Measurements from ENCODE around the gene RALGAPA2.

The RALGAPA2 gene

GRCh38 chr20:20497242-20497978 is 215.0 kb downstream of the RALGAPA2 start:
- Histone ChIP-seq H3K36me3 (ENCODE audit: insufficient read depth, low read length) (peaks cover 19% of the 10 kb centered on the region), H2AFZ (ENCODE audit: low read depth, low read length) (no peak overlapping the region)

DNA sequence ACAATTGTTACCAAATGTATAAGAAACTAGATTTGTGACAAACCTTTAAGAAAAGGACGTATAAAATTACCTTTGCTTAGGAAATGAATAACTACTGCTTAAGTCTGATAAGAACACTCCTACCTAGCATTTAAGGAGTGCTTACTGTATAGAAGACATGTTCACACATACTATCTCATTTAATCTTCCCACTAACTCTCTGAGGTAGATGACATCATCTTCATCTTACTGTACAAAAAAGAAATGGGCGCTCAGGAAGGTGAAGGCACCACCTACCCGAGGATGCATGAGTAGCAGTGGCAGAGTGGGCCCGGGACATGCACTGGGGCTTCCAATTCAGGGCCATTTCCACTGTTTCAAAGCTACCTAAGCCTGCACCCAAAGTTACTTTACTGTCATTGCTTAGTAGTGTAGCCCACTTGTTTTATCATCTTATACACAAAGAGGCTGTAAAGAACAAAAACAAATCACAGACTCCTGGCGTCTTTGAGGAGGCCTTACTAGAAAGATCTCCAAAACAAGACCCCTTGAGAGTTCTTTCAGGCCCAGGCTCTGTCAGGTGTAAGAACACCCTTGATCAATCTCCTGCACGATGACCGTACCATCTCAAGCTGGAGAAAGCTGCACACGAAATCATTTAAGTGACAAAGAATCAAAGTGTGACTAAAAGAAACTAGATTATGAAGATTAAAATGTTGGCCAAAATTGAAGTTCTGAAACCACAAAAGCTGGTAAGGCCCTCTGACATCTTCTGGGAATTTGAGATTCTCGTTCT is 216.5 kb downstream of the RALGAPA2 start:
- Histone ChIP-seq H3K4me1 (ENCODE audit: insufficient read depth, low read length) (peaks cover 52% of the 10 kb centered on the region), H3K27me3 (ENCODE audit: insufficient read depth, low read length) (no peaks in the 10 kb centered on the region), H3K4me3 (ENCODE audit: low read length) (no peak overlapping the region), H3K36me3 (ENCODE audit: insufficient read depth, low read length) (peaks cover 6% of the 10 kb centered on the region), H3K9me3 (ENCODE audit: low read length) (no peaks in the 10 kb centered on the region), H2AFZ (ENCODE audit: low read depth, low read length) (no peak overlapping the region)

More at GRCh38 chr20:20497242-20497978, 215.0 kb downstream of the RALGAPA2 start:
- no peaks in the 10 kb centered on the region for H3K27me3 ChIP-seq (ENCODE audit: insufficient read depth, low read length)
- no peak overlapping the region for H3K4me3 ChIP-seq (ENCODE audit: low read length)
- H3K4me1 ChIP-seq (ENCODE audit: insufficient read depth, low read length): peaks cover 37% of the 10 kb centered on the region
- no peaks in the 10 kb centered on the region for H3K9me3 ChIP-seq (ENCODE audit: low read length)

- no peaks in the 10 kb centered on the region for H3K36me3 ChIP-seq (ENCODE audit: insufficient read depth, low read length)
- H2AFZ ChIP-seq (ENCODE audit: low read depth, low read length): no peak overlapping the region
- no peaks in the 10 kb centered on the region for H3K27me3 ChIP-seq (ENCODE audit: insufficient read depth, low read length)
- H3K4me1 ChIP-seq (ENCODE audit: insufficient read depth, low read length): peaks cover 66% of the 10 kb centered on the region
- no peak overlapping the region for H3K4me3 ChIP-seq (ENCODE audit: low read length)
- no peaks in the 10 kb centered on the region for H3K9me3 ChIP-seq (ENCODE audit: low read length)
These were observed 218.7 kb downstream of the RALGAPA2 start for GRCh38 chr20:20493701-20494100.

GRCh38 chr20:20492521-20493332 is 219.7 kb downstream of the RALGAPA2 start:
- Histone ChIP-seq H3K27me3 (ENCODE audit: insufficient read depth, low read length) (no peaks in the 10 kb centered on the region), H3K4me1 (ENCODE audit: insufficient read depth, low read length) (peaks cover 59% of the 10 kb centered on the region), H3K4me3 (ENCODE audit: low read length) (peak overlapping the region; percentile 13), H3K9me3 (ENCODE audit: low read length) (no peaks in the 10 kb centered on the region), H2AFZ (ENCODE audit: low read depth, low read length) (no peak overlapping the region), H3K36me3 (ENCODE audit: insufficient read depth, low read length) (no peaks in the 10 kb centered on the region)

- no peaks in the 10 kb centered on the region for H3K27me3 ChIP-seq (ENCODE audit: insufficient read depth, low read length)
- no peaks in the 10 kb centered on the region for H3K9me3 ChIP-seq (ENCODE audit: low read length)
- H2AFZ ChIP-seq (ENCODE audit: low read depth, low read length): no peak overlapping the region
- peaks cover 59% of the 10 kb centered on the region for H3K4me1 ChIP-seq (ENCODE audit: insufficient read depth, low read length)
- no peak overlapping the region for H3K4me3 ChIP-seq (ENCODE audit: low read length)
- no peaks in the 10 kb centered on the region for H3K36me3 ChIP-seq (ENCODE audit: insufficient read depth, low read length)
These were observed 220.6 kb downstream of the RALGAPA2 start for GRCh38 chr20:20491784-20492264.

- Histone ChIP-seq H3K4me1 (ENCODE audit: insufficient read depth, low read length) (peaks cover 59% of the 10 kb centered on the region), H3K4me3 (ENCODE audit: low read length) (no peak overlapping the region), H3K9me3 (ENCODE audit: low read length) (no peaks in the 10 kb centered on the region)
These were observed 221.2 kb downstream of the RALGAPA2 start for GRCh38 chr20:20491110-20491783.

DNA sequence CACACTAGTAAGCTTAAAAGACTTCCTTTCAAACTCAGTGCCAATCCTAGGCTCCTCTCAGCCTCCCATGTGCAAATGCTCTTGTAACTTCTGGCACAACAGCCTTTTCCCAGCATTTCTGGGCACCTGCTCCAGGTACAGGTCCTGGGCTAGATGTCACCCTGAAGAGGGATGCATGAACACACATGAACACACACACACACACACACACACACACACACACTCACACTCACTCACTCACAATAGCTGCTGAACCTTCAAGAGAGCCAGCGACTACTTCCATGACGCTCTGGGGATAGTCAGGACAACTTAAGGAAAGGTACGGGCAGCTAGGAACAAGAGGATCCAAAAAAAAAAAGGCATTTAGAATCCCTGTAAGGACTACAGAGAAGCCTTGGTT is 221.8 kb downstream of the RALGAPA2 start:
- H3K4me1 ChIP-seq (ENCODE audit: insufficient read depth, low read length): peaks cover 59% of the 10 kb centered on the region
- no peaks in the 10 kb centered on the region for H3K9me3 ChIP-seq (ENCODE audit: low read length)

More at GRCh38 chr20:20491110-20491783, 221.2 kb downstream of the RALGAPA2 start:
- no peak overlapping the region for H2AFZ ChIP-seq (ENCODE audit: low read depth, low read length)
- no peaks in the 10 kb centered on the region for H3K36me3 ChIP-seq (ENCODE audit: insufficient read depth, low read length)
- H3K27me3 ChIP-seq (ENCODE audit: insufficient read depth, low read length): no peaks in the 10 kb centered on the region

DNA sequence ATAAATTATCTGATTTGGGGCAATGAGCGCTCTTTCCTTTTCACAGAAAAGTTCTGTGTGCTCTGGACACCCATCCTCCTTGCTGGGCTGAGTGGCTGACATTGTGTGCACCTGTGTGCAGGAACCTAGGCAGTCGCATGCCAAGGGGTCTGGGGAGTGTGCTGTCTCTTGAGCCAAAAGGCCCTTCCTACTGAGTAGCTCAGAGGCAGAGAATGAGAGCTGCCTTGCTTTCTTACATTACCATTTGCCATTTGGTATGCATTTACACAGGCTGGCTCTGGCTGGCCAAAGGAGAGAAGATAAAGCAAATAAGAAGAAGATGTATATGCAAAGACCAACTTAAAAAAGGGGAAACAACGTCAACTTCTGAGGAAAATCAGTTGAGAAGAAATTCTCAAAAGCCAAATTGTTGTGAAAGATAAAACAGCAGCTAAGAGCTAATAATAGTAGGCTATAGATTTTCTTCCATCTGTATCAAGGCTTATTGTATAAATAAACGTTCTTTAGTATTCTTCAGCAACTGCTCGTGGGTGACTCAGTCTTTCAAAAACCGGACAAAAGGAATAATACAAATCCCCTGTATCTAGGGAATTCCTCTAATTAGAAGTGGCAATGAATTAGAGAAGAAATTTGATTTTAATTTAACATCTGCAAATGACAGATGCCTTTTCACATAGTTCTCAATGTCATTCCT is 222.6 kb downstream of the RALGAPA2 start:
- H3K4me3 ChIP-seq (ENCODE audit: low read length): no peak overlapping the region
- no peaks in the 10 kb centered on the region for H3K27me3 ChIP-seq (ENCODE audit: insufficient read depth, low read length)
- H3K9me3 ChIP-seq (ENCODE audit: low read length): no peaks in the 10 kb centered on the region
- H3K4me1 ChIP-seq (ENCODE audit: insufficient read depth, low read length): peaks cover 59% of the 10 kb centered on the region
- H3K36me3 ChIP-seq (ENCODE audit: insufficient read depth, low read length): no peaks in the 10 kb centered on the region
- H2AFZ ChIP-seq (ENCODE audit: low read depth, low read length): no peak overlapping the region

More for the DNA sequence above, 221.8 kb downstream of the RALGAPA2 start:
- Histone ChIP-seq H3K36me3 (ENCODE audit: insufficient read depth, low read length) (no peaks in the 10 kb centered on the region), H3K27me3 (ENCODE audit: insufficient read depth, low read length) (no peaks in the 10 kb centered on the region), H2AFZ (ENCODE audit: low read depth, low read length) (no peak overlapping the region), H3K4me3 (ENCODE audit: low read length) (no peak overlapping the region)

- Histone ChIP-seq H3K27me3 (ENCODE audit: insufficient read depth, low read length) (no peaks in the 10 kb centered on the region), H3K4me1 (ENCODE audit: insufficient read depth, low read length) (peaks cover 54% of the 10 kb centered on the region), H3K9me3 (ENCODE audit: low read length) (no peaks in the 10 kb centered on the region), H3K36me3 (ENCODE audit: insufficient read depth, low read length) (no peaks in the 10 kb centered on the region), H2AFZ (ENCODE audit: low read depth, low read length) (no peak overlapping the region), H3K4me3 (ENCODE audit: low read length) (no peak overlapping the region)
These were observed 223.4 kb downstream of the RALGAPA2 start for GRCh38 chr20:20489054-20489453.

DNA sequence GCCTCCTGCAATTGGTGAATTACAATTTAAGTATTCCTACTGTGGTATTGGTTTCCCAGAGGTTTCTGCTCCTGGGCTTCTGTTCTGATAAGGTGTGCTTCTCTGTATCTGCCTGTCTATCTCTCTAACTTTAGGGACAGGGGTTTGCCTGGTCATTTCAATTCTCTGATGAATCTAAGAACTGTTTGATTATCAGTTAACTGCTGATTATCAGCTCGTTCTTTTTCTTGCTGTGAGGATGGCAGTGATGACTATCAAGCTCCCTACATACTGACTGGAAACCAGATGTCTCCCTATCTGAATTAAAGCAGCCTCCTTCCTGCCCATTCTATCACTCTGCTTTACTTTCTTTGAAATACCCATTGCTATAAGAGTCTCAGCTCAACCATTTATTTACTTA is 224.1 kb downstream of the RALGAPA2 start:
- no peaks in the 10 kb centered on the region for H3K9me3 ChIP-seq (ENCODE audit: low read length)
- peaks cover 48% of the 10 kb centered on the region for H3K4me1 ChIP-seq (ENCODE audit: insufficient read depth, low read length)
- H3K4me3 ChIP-seq (ENCODE audit: low read length): no peak overlapping the region
- no peaks in the 10 kb centered on the region for H3K36me3 ChIP-seq (ENCODE audit: insufficient read depth, low read length)
- no peak overlapping the region for H2AFZ ChIP-seq (ENCODE audit: low read depth, low read length)
- H3K27me3 ChIP-seq (ENCODE audit: insufficient read depth, low read length): no peaks in the 10 kb centered on the region

DNA sequence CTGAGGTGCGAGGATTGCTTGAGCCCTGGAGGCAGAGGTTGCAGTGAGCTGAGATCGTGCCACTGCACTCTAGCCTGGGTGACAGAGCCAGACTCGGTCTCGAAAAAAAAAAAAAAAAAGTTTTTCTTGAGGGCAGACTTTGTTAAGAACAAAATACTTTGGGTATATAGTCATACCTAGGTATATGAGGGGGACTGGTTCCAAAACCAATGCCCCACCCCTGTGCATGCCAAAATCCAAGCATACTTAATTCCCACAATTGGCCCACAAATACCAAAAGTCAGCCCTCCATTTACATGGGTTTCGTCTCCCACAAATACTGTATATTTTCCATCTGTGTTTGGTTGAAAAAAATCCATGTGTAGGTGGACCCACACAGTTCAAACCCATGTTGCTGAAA is 224.6 kb downstream of the RALGAPA2 start:
- H3K36me3 ChIP-seq (ENCODE audit: insufficient read depth, low read length): no peaks in the 10 kb centered on the region
- no peak overlapping the region for H3K4me3 ChIP-seq (ENCODE audit: low read length)
- peaks cover 42% of the 10 kb centered on the region for H3K4me1 ChIP-seq (ENCODE audit: insufficient read depth, low read length)

GRCh38 chr20:20483328-20483727 is 229.1 kb downstream of the RALGAPA2 start:
- H3K9me3 ChIP-seq (ENCODE audit: low read length): peaks cover 2% of the 10 kb centered on the region

More for the DNA sequence above, 224.6 kb downstream of the RALGAPA2 start:
- Histone ChIP-seq H2AFZ (ENCODE audit: low read depth, low read length) (no peak overlapping the region), H3K9me3 (ENCODE audit: low read length) (no peaks in the 10 kb centered on the region), H3K27me3 (ENCODE audit: insufficient read depth, low read length) (no peaks in the 10 kb centered on the region)

More at GRCh38 chr20:20483328-20483727, 229.1 kb downstream of the RALGAPA2 start:
- Histone ChIP-seq H3K27me3 (ENCODE audit: insufficient read depth, low read length) (no peaks in the 10 kb centered on the region), H3K36me3 (ENCODE audit: insufficient read depth, low read length) (peaks cover 2% of the 10 kb centered on the region), H3K4me1 (ENCODE audit: insufficient read depth, low read length) (no peaks in the 10 kb centered on the region), H3K4me3 (ENCODE audit: low read length) (no peak overlapping the region), H2AFZ (ENCODE audit: low read depth, low read length) (no peak overlapping the region)
